NCI-H2196 (cell line): Measurements from ENCODE around the gene SLC44A1.

Source experiments
- DNase-seq: peaks from one replicate; lab custom pipeline; 2025; ENCODE audit not compliant: unreplicated experiment; lab: John Stamatoyannopoulos, UW

The SLC44A1 gene

DNA sequence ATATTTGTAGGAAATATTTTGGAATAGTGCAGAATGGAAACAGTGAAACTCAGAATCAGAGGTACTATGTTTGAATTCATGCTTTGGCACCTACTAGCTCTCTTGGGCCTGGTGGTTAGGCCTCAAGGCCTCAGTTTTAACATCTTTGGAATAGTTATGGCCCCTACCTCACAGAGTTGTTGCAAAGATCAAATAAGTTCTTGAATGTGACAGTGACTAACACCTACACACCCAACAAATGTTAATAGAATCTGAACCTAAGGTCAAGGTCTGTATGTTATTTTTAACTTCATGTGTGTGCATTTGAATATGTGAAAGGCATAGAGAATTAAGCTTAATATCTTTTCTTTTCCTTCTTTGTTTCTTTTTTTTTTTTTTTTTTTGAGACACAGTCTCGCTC is 87.3 kb downstream of the SLC44A1 start:
- DNase-seq: no peak

DNA sequence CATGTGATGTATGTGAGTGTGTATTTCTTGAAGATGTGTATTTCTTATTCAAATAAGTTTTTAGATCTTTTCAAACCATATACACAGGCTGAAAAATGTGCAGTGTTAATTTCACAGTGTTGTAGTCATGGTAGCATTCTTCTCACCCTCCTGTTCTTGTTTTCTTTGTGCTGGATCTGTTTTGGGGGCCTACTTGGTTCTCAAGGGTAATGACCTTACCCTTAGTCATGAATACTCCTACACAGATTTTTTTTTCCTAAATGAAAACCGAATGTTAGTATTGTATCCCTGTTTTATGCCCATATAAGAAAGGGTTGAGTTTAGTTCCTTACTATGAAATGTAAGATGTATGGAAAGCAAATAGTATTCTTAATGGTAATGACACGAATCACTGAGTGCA is 88.0 kb downstream of the SLC44A1 start:
- DNase-seq: no peak

DNA sequence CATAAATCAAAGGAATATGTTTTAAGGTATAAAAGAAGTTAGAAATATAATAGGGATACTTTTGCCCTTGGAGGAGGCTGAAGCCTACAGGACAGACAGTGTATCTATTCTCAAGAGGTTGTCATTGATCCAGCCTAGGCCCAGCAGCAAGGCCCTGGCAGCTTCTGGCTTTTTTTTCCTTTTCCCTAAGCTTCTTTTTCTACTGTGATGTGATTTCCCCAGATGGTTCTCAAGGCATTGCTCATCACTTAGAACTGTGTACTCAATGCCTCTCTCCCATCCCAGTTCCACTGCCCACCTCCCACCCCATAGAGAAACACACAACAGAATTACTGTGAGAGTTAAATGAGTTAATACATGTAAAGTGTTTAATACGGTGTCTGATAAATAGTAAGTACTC is 88.6 kb downstream of the SLC44A1 start:
- DNase-seq: no peak

DNA sequence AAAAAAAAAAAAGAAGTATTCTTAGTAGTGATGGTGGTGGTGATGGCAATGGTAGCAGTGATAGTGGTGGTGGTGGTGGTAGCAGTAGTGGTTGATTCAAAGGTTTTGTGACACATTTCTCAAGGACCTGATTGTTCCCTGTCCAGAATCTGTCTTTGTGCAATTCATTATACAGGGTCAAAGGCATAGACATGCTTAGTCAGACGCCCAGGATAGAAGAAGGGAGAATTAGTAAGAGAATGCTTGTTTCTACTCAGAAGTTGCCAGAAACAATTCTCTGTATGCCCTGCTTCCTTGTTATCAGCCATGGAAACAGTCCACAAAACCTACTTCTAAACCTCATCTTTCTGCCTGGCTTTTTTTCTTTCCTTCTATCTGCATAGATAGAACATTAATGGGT is 89.4 kb downstream of the SLC44A1 start:
- DNase-seq: no peak

DNA sequence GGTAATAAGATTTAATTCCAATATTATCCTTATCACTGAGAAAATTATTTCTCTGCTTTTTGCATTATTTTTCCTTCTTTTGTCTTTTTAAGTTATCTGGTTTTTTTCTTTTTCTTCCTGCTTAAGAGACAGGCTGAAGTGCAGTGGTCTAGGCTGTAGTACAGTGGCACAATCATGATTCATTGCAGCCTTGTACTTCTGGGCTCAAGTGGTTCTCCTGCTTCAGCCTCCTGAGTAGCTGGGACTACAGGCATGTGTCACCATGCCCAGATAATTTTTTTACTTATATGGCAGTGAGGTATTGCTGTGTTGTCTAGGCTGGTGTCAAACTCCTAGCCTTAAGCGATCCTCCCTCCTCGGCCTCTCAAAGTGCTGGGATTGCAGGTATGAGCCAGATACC is 93.9 kb downstream of the SLC44A1 start:
- DNase-seq: no peak

DNA sequence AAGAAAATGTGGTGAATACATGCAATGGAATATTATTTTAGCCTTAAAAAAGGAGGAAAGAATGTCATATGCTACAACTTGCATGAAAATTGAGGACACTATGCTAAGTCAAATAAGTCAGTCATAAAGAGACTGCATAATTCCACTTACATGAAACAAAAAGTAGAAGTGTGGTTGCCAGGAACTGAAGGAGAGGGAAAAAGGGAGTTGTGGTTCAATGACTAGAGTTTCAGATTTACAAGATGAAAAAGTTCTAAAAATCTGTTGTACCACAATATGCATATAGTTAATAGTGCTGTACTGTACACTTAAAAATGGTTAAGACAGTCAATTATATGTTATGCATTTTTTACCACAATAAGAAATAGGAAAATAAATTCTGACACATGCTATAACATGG is 95.4 kb downstream of the SLC44A1 start:
- DNase-seq: no peak

DNA sequence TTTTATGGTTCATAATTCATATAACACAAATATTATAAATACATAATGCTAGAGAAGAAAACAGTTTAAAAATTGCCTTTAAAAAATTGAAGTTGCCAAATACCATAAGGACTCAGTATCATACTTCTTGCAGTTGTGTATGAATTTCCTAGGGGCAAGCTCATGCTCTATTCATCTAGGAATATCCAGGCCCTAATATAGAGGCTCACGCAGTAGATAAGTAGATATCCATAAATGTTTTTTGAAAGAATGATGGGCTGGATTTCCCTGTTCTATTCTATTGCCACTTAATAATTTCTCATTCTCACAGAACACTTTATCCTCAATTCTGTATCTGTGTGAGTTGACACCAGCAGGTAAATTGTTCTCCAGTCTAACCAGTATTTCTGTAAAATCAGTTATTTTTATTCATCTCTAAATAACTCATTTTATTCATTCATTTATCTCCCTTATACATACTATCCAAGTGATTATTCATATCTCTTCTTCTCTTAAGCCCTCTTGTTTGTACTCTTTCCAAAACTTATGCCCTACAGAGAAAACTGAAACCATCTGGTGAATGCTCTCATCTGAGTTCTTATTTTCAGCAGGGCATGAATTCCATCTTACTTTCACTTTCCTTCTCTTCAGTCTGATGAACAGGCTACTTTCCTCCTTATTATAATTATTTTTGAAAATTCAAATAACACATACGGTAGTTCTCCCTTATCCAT is 97.1 kb downstream of the SLC44A1 start:
- no peak for DNase-seq

DNA sequence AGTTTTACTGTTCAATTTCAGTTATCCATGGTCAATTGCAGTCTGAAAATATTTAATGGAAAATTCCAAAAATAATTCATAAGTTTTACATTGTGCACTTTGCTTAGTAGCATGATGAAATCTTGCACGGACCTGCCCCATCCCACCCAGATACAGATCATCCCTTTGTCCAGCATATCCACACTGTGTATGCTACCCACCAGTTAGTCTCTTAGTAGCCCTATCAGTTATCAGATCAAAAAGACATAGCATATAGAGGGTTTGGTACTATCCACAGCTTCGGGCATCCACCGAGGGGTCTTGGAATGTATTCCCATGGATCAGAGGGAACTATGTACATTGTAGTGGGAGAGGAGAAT is 97.7 kb downstream of the SLC44A1 start:
- no peak for DNase-seq

DNA sequence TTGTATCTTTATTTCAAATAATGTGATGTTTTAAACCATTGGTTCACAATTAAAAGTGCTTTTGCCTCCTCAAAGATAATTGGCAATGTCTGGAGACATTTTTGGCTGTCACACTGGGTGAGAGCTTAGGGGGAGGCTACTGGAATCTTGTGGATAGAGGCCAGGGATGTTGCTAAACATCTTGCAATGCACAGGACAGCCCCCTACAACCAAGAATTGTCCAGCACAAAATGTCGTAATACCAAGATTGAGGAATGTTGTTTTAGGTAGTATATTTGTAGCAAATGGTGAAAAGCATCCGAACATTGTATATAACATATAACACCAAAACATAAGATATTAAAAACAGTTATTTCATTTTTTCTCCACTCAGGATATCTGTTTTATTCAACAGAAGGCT is 99.8 kb downstream of the SLC44A1 start:
- DNase-seq: no peak

DNA sequence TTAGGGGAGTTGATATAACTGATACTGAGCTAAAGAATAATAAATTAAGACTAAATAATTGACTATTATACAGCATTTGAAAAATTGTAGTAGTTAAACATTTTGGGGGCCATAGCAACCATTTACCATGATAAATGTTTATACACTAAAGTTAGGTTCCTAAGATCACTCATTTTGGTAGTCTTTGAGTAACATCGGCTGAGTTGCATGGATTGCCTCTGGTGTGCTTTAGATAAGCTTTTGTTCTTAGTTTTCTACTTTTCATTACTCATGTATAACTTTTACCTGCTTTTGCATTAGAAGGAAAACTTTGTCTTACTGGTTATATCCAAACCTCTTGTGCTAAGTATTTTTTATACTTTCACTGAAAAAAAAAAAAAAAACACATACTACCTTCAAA is 101.2 kb downstream of the SLC44A1 start:
- DNase-seq: no peak

DNA sequence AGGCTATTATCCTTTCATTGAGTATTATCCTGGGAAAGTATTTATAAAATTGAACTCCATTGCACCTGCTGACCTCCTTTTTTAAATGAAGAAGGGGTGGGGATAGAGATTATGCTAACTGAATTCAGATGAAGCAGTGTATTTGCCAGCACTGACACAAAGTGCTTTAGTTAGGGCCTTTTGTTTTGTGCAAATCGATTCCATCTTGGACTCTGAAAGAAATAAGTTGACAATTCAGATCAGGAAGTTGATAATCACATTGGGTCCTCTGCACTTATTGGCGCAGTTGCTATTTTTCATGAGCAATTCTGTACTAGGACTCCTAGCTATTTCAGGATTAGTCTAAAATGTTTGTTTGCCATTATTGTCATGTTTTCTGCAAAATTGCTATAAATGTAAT is 101.8 kb downstream of the SLC44A1 start:
- DNase-seq: no peak

DNA sequence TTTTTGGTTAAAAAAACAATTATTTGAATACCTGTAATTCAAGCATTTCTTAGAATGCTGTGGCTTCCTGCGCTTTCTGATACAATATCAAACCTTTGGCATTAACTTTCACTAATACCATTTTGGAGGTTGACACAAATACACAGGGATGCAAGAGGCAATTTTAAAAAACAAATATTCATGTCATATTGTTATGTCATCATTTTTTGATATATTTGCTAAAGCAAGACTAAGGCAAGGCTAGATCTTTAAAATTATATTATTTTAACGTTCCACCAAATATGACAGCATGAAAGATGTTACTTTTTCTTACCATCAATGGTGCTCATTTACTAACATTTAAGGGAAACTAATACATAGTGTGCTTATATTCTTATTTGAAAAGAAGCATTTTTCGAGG is 110.0 kb downstream of the SLC44A1 start:
- no peak for DNase-seq

DNA sequence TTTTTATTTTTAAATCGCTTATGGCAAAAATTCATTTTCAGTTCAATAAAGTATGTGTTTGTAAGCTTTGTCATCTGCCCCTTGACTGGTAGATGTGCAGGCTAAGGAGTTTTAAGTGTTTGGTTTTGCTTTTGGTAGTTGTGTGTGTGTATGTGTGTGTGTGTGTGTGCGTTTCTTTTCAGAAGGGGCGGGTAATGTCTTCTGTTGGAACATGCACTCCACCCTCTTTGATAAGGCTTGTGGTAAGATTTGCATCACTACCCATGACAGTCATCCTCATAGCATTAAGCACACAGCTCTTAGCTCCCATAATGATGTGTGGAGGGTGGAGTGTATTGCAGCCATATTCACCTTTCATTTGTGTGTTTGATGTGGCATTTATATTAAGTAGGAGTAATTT is 111.3 kb downstream of the SLC44A1 start:
- no peak for DNase-seq

DNA sequence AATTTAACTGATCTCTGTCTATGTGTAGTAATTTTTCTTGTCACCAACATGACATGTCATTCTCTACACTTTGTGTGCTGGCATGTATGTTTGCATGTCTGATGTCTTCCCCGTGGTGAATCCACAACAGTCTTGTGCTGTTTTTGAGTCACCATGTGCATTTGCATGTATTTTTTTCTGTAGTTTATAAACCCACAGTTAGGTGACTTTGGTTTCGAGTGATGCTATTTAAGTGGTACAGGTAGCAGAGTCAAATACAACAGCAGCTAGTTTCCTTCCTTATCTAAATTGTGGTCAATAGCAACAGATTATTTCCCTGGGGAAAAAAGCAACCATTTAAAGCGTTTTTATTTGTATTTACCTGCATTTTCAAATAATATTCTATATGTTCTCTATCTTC is 113.5 kb downstream of the SLC44A1 start:
- DNase-seq: no peak

DNA sequence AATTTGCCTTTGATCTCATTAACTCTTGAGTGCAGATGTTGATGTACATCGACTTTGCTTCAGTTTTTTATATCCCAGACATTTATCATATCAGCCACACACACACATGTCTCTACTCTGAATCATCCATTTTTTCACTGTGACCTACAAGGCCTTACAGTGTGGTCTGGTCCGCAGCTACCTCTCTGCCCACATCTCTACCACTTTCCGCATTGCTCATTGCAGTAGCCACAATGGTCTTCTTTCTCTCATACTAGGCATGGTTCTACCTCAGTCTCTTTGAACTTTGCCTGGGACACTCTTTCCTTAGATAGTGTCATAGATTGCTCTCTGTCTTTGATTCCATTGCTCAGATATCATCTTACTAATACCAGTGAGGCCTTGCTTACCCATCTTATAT is 115.4 kb downstream of the SLC44A1 start:
- no peak for DNase-seq

DNA sequence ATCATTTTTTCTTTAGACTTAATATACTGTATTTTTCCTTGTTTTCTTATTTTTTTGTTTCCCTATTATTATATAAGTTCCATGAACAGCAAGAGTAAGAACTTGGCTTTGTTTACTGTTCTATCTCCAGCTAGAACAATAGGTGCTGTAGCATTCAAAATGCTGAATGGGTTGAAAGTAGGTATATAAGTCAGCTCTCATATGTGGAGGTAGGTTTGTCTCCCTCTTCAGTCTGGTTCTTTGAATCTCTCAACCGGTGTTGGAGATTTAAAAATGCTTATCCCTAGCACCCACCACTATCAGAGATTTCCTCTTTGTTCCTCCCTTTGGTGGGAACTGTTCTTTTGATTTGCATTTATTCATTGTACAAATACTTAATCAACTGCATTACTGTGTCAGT is 115.9 kb downstream of the SLC44A1 start:
- DNase-seq: no peak

DNA sequence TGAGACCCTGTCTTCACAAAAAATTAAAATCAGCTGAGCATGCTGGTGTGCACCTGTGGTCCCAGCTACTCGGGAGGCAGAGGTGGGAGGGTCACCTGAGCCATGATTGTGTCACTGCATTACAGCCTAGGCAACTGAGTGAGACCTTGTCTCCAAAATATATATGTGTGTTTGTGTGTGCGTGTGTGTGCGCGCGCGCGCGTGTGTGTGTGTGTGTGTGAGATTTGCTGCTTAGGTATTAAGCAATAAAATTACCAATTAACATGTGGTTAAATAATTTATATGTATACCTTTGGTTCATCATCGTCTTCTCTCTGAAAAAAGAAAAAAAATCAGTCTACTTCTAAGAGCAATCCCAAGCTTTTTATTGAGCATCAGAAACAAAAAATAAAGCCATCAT is 117.4 kb downstream of the SLC44A1 start:
- no peak for DNase-seq

DNA sequence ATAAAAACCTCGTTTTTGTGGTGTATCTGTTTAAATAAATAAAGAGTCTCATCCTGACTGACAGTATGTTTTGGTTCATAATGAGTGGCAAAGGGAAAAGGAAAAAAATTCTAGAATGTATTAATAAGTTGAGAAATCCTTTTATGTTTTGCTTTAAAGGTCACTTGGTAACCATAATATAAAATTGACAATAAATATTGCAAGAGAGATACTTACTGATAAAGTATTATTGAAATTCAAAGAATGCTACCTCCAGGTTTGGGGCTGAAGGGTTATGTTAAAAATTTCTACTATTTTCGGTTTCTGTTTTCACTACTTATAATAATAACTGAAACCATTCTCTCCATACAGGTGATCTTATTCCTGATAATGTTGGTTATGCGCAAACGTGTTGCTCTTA is 118.0 kb downstream of the SLC44A1 start:
- no peak for DNase-seq

DNA sequence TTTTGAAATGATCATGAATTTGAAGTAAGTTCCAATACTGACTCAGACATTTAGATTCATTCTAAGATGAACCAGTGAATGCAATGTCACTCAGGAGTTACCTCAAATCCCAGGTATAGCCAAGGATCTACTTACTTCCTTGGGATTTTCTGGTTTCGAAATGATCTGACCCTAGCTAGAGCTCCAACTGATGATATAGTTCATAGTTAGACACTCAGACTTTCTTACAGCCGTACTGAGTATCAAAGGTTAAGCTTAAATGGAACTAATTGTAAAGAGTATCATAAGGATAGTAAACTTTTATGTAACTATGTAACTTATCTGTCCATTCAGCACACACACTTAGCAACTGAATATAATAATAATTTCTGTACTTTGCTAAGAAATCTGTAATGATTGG is 119.4 kb downstream of the SLC44A1 start:
- DNase-seq: no peak

DNA sequence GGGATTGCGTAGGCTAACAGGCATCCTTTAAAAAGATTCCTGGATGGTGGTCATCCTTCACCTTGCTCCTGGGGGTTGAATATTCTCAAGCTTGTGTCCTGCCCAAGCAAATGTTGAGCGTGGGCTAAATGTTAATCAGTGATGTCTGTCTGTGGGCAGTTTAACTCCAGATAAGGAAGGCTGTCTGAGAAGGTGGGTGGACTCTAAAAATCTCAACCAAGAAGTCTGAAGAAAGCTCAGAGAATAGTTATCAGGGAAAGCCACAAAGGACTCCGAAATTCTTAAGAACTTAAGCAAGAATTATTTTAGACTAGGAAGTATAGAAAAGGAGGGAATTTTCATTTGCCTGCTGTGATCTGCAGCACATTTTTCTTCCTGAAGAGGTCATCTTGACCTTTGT is 125.5 kb downstream of the SLC44A1 start:
- no peak for DNase-seq

DNA sequence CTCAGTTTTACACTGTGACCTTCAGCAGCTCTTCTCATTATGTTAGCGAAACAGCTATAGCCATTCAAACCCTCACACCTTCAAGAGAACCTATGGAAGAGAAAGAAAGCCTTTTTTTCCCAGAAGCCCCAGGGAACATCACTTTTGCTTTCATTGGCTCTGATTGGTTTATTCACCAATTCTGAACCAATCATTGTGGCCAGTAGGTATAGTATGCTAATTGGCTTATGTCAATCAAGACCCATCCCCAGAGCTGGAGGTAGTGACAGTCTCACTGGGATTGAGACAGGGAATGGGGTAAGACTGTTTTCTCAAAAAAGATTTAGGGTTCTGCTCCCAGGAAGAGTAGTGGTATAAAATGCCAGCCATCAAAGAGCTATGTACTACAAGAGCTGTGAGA is 129.3 kb downstream of the SLC44A1 start:
- DNase-seq: no peak

DNA sequence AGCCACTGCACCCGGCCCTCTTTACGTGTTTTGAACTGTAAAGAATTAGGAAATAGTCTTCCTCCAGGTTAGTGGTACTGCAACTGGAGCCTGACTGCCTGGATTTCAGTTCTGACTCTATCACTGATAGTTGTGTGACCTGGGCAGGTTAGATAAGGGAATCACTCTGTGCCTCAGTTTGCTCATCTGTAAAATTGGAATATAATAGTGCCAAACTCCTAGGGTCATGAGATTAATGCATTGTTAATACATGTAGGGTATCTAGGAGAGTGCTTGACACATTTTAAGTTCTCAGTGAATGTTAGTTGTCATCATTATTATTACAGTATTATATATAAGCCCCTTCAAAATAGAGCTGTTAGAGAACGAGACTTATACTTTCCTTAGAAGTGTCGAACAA is 130.9 kb downstream of the SLC44A1 start:
- no peak for DNase-seq

DNA sequence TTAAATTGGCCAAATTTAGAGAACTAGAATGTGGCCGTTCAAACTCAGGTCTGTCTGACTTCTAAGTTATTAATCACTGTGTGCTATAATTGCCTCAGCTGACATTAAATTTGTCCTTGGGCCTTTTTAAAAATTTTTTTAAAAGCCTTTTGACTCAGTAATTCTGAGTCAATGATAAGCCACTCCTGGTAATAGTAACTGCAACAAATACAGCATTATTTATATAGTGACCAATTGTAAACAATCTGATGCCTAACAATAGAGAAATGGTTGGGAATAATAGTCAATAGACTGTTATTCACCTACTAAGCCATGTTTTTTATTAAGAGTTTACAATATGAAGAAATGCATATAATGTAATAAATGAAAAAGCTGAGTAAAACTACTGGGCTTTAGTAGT is 132.4 kb downstream of the SLC44A1 start:
- no peak for DNase-seq
